Right ventricle myocardium superior (tissue), 1 donor: ENCODE data around the gene TMEM95. TPM values are rescaled to one million over a fixed set of nuclear protein-coding genes. Genes with fewer than 3 reads are reported as not detected.
"Not testable (repeated sequence)": the region's sequence is repeated elsewhere in the genome, so short reads cannot be mapped to it uniquely, and the experiment has no call there.

Source experiments
- ATAC-seq: fragments of 200-7000 bp; cut with Tn5 transposase; one replicate; pipeline ENCODE4 v1.9.1; 2020; ENCODE audit warnings: mild to moderate bottlenecking; ENCODE audit not compliant: poor library complexity
- DNase-seq: peaks from one replicate; pipeline ENCODE4 v3.0.0-alpha.2; 2020
- intact Hi-C: fragments of 100-400 bp; cut with DNase I; formaldehyde crosslinking; loops from one replicate; pipeline ENCODE4 v1.11.2; 2022
- total RNA-seq: library from RNA; stranded (reverse); fragmentation: NEBNext Ultra II Directional; extraction: Animal tissue kit (Norgen Biotek cat#: 25700); gene quantifications from one replicate; pipeline ENCODE4 v1.2.1, GENCODE V29; 2021
- donor health status: DM: no; HTN: yes; CAD: no; lungs with severe emphysema.

Gene TMEM95
- total RNA-seq, 1 donor from 2014 or later, result not detected

GRCh38 chr17:7336240-7337175 is 18.4 kb upstream of the TMEM95 start, which contains the start of gene ACAP1:
Gene ACAP1 (plus strand): TSS chr17:7336529. CDS start chr17:7336735, 206 bp downstream.
- ATAC-seq (no peak), DNase-seq (peak; percentile 70)
- intact Hi-C loops, result no loop called here

GRCh38 chr17:7337600-7337999 is 17.4 kb upstream of the TMEM95 start:
- DNase-seq, intact Hi-C loops, ATAC-seq: not testable (repeated sequence)

- intact Hi-C loops, result no loop called here
- no peak for ATAC-seq
- no peak for DNase-seq
Measured at GRCh38 chr17:7340179-7340578, 14.8 kb upstream of the TMEM95 start.

- intact Hi-C loops, result no loop called here
- ATAC-seq (no peak), DNase-seq (no peak)
Measured at GRCh38 chr17:7341842-7342241, 13.1 kb upstream of the TMEM95 start.

DNA sequence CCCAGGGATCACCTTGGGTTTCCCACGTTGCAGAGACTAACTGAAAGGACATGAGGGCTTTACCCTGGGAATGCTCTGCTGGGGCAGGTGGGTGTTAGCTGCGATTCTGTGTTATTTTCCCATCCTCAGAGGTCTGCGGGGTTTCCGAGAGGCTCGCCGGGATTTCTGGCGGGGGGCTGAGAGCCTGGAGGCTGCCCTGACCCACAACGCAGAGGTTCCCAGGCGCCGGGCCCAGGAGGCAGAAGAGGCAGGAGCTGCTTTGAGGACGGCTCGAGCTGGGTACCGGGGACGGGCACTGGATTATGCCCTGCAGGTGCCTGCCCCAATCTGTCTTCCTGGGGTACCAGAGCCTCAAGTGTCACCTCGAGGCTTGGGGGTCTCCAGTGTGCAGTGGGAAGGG is 11.7 kb upstream of the TMEM95 start:
- DNase-seq (no peak), ATAC-seq (no peak)
- intact Hi-C loops, result no loop called here

- no peak for ATAC-seq
- no peak for DNase-seq
- intact Hi-C loops, result no loop called here
Measured at GRCh38 chr17:7346761-7347614, 8.0 kb upstream of the TMEM95 start.

GRCh38 chr17:7347630-7348477 is 7.1 kb upstream of the TMEM95 start:
- ATAC-seq (no peak), DNase-seq (no peak)
- intact Hi-C loops, result loop anchor here (2.0 kb wide), 1 partner anchor 67 kb away; the partner anchor contains the start of gene SLC2A4

- ATAC-seq, result no peak
- intact Hi-C loops, result loop anchor here (2.0 kb wide), 1 partner anchor 68 kb away; the partner anchor contains the start of gene SLC2A4
- no peak for DNase-seq
Measured at GRCh38 chr17:7348478-7349242, 6.3 kb upstream of the TMEM95 start.

DNA sequence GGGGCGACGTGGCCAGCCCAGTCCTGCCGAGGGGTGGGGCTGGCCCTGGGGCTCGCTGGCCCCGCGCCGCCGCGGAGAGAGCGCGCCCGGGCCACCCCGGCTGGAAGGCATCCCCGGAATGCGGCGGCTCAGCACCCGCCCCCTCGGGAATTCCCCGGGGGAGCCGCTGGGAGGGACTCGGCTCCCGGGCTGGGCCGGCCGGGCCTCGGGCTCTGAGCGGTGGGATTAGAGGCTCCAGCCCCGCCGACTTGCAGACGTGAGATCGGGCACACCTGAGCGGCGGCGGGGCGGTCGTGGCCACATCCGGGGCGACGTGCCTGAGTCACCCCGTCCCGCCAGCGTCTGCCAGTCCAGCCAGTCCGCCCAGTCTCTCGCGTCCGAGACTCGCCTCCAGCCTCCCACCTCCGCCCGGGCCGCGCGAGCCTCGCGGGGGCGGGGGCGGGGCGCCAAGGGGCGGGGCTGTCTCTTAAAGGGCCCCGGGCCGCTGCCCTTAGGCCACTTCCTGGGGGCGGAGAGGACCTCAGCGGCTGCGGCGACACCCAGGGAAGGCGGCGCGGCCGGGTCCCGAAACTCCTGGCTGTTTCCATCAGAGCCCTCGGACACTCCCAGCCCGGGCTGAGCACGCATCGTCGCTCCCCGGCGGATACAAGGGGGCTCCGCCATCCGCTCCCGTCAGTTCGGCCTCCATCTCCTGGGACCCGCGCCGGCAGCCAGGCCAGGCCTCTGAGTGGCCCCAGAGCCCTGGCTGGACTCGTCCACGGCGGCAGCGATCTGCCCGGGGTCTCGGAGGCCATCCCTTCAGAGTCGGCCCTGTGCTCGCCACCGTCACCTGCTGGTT is 3.1 kb upstream of the TMEM95 start, which contains the start of gene KCTD11:
Gene KCTD11, plus strand, starts transcription at position 498 of the 838 bp plus-strand sequence.
- intact Hi-C loops, result loop anchor here (2.0 to 10.0 kb wide), 4 partner anchors 21 to 213 kb away; partner anchors contain the start of genes FGF11, SENP3 and TMEM102
- DNase-seq (peak; percentile 96), ATAC-seq (peak; percentile 82)

DNA sequence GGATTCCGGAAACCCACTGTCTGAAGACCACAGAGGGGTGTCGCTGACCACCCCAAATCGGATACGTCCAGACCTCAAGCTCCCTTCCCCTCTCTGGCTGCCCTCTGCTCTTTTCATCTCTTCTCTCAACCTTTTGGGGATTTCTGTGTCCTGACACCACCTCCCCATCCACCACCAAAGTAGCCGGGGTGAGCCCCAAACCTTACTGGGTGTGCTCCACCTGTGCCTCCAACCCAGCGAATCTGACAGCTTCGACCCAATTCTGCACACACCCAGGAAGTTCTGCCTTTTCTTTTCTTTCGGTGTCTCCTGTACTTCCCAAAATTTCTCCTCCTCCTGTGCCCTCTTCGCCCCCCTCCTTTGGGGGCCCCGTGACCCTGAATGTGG is 2.5 kb upstream of the TMEM95 start:
- intact Hi-C loops, result loop anchor here (10.0 kb wide), 3 partner anchors 82 to 212 kb away; partner anchors contain the start of genes FGF11, SENP3 and TMEM102
- ATAC-seq, result no peak

GRCh38 chr17:7352910-7353635 is 1.9 kb upstream of the TMEM95 start:
- ATAC-seq (no peak), DNase-seq (no peak)
- intact Hi-C loops, result loop anchor here (10.0 kb wide), 3 partner anchors 82 to 212 kb away; partner anchors contain the start of genes FGF11, SENP3 and TMEM102

More for the DNA sequence above, 2.5 kb upstream of the TMEM95 start:
- DNase-seq, result no peak

DNA sequence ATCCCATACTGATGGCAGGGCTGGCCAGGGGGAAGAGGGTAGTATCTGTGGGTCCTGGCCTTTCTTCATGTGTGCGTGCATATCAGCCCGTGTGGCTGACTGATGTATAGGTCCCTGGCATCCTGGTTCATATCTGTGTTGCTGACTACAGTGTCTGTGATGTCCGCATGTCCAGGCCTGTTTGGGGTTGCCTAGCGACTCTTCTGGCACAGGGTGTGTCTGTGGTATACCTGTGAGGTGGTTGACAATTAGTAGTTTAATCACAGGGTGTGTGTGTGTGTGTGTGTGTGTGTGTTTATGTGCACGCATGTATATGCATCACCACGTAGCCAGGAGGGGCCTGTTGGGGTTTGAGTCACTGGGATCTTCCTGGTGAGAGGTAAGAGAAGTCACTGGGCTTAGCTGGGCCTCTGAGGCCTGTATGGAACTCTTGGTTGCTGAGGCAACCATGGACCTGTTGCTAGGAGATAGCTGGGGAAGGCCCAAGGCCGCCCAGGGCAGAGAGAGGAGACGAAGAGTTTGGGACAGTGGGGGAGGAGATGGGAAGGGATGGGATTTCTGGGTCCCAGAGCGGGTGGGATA is 603 bp upstream of the TMEM95 start:
- no peak for ATAC-seq
- intact Hi-C loops, result loop anchor here (10.0 kb wide), 3 partner anchors 80 to 210 kb away; partner anchors contain the start of genes FGF11, SENP3 and TMEM102
- no peak for DNase-seq

- ATAC-seq (no peak), DNase-seq (no peak)
- intact Hi-C loops, result loop anchor here (5.0 to 10.0 kb wide), 4 partner anchors 37 to 209 kb away; partner anchors contain the start of genes FGF11, PLSCR3, SENP3 and TMEM102
Measured at GRCh38 chr17:7355573-7355972, 617 bp downstream of the TMEM95 start.

GRCh38 chr17:7356072-7356549 is 1.2 kb downstream of the TMEM95 start:
- intact Hi-C loops, result loop anchor here (5.0 to 10.0 kb wide), 4 partner anchors 36 to 209 kb away; partner anchors contain the start of genes FGF11, PLSCR3, SENP3 and TMEM102
- peak; percentile 12 for ATAC-seq
- peak; percentile 88 for DNase-seq

- no peak for ATAC-seq
- intact Hi-C loops, result loop anchor here (5.0 to 10.0 kb wide), 4 partner anchors 36 to 208 kb away; partner anchors contain the start of genes FGF11, PLSCR3, SENP3 and TMEM102
- no peak for DNase-seq
Measured at GRCh38 chr17:7356756-7357155, 1.8 kb downstream of the TMEM95 start.
